Measurements from ENCODE around the gene FAM229A.

FAM229A gene

DNA sequence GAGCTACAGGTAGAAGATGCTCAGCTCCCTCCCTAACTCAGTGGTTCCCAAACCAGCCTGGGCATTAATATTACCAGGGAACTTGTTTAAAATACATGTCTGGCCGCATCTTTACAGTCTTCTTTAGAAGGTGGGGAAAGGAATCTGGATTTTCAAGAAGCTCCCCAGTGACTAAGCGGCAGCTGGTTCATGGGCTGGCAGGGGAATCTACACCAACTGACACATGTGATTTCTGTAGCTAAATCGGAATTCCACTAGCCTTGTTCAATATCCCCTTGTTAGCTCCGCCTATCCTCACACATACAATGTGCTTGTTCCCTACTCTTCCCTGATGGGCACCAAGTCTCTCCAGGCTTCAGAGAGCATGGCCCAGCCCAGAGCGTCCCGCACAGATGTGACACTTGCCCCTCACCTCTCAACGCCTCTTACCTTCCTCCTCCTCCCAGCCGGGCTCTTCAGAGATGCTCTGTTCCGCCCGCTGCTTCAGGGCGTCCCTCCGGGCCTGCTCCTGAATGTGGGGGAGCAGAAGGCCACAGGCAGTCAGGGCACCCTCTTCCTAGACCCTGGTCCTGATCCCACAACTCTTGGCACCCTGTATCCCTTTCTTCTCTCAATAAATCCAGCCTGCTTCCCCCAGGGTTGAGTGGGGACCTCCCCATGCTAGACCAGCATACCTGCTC lies 15.4 kb upstream of the FAM229A start:
- H3K36me3 ChIP-seq (ENCODE audit: control insufficient read depth in 1 of 2, insufficient read depth in 2 of 2, low read length in 2 of 2), result peaks cover 61 to 100% of the 10 kb centered on the region in 2 donors
- no peaks in the 10 kb centered on the region for H3K27me3 ChIP-seq (ENCODE audit: control insufficient read depth in 1 of 2, insufficient read depth in 2 of 2, low read length in 2 of 2)
- no peak overlapping the region for H3K4me3 ChIP-seq (ENCODE audit: low read depth in 1 of 2, low read length in 2 of 2)
- no peaks in the 10 kb centered on the region for H3K9me3 ChIP-seq (ENCODE audit: control insufficient read depth in 1 of 2, low read length in 2 of 2)
- H3K9ac ChIP-seq (ENCODE audit: low read depth in 1 of 2, low read length in 2 of 2), result no peak overlapping the region
- no peaks in the 10 kb centered on the region for H3K4me1 ChIP-seq (ENCODE audit: control insufficient read depth in 1 of 2, insufficient read depth in 2 of 2, low read length in 2 of 2)
- no peak overlapping the region for H3K27ac ChIP-seq (ENCODE audit: low read depth, low read length)

DNA sequence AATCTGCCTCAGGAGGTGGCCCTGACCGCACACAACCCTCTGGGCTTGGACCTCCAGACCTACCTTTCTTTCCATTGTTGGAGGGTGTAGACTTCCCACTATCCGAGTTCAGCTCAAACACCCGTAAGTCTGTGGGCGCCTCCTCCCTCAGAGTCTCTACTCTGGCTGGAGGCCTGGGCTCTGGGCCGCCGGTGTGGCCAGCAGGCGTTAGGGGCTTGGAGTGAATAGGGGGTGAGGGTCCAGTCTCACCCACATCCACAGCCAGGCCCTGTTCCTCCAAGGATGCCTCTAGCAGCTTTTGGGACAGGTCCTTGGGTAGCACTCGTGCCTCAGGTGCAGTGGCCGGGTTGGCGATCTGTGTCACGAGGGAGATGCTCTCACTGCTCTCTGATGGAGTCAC lies 13.9 kb upstream of the FAM229A start:
- no peak overlapping the region for H3K27ac ChIP-seq (ENCODE audit: low read depth, low read length)
- peaks cover 66 to 97% of the 10 kb centered on the region in 2 donors for H3K36me3 ChIP-seq (ENCODE audit: control insufficient read depth in 1 of 2, insufficient read depth in 2 of 2, low read length in 2 of 2)
- peaks cover 0 to 3% of the 10 kb centered on the region in 2 donors for H3K4me1 ChIP-seq (ENCODE audit: control insufficient read depth in 1 of 2, insufficient read depth in 2 of 2, low read length in 2 of 2)

DNA sequence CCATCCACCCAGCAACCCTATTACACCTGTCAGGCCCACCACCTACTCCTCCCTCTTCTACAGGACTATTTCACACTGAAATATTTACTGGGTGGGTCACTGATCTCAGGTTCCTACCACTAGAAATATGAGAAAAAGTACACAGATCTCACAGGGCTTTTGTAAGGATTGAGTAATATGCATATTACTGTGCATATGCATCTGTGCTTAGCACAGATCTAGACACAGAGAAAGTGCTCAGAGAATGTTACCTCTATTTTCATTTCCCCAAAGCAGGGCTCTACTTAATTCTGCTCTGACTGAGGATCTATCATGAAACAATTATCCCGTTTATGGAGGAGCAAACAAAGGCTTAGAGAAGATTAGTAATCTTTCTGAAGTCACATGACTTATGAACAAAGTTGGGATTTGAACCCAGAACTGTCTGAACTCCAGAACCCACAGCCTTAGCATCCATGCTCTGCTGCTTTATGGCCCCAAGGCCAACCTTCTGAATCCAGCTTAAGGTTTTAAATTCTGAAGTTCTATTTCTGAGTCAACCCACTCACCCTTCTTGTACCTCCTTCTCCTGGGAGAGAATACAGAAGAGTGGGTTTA lies 11.8 kb upstream of the FAM229A start:
- Histone ChIP-seq H3K36me3 (ENCODE audit: control insufficient read depth in 1 of 2, insufficient read depth in 2 of 2, low read length in 2 of 2) (peaks cover 53 to 76% of the 10 kb centered on the region in 2 donors), H3K9ac (ENCODE audit: low read depth in 1 of 2, low read length in 2 of 2) (no peak overlapping the region), H3K4me1 (ENCODE audit: control insufficient read depth in 1 of 2, insufficient read depth in 2 of 2, low read length in 2 of 2) (peaks cover 0 to 3% of the 10 kb centered on the region in 2 donors), H3K27me3 (ENCODE audit: control insufficient read depth in 1 of 2, insufficient read depth in 2 of 2, low read length in 2 of 2) (no peaks in the 10 kb centered on the region), H3K4me3 (ENCODE audit: low read depth in 1 of 2, low read length in 2 of 2) (no peak overlapping the region), H3K27ac (ENCODE audit: low read depth, low read length) (no peak overlapping the region), H3K9me3 (ENCODE audit: control insufficient read depth in 1 of 2, low read length in 2 of 2) (no peaks in the 10 kb centered on the region)

More for the DNA sequence above, 13.9 kb upstream of the FAM229A start:
- Histone ChIP-seq H3K27me3 (ENCODE audit: control insufficient read depth in 1 of 2, insufficient read depth in 2 of 2, low read length in 2 of 2) (no peaks in the 10 kb centered on the region), H3K4me3 (ENCODE audit: low read depth in 1 of 2, low read length in 2 of 2) (no peak overlapping the region), H3K9me3 (ENCODE audit: control insufficient read depth in 1 of 2, low read length in 2 of 2) (no peaks in the 10 kb centered on the region), H3K9ac (ENCODE audit: low read depth in 1 of 2, low read length in 2 of 2) (no peak overlapping the region)

DNA sequence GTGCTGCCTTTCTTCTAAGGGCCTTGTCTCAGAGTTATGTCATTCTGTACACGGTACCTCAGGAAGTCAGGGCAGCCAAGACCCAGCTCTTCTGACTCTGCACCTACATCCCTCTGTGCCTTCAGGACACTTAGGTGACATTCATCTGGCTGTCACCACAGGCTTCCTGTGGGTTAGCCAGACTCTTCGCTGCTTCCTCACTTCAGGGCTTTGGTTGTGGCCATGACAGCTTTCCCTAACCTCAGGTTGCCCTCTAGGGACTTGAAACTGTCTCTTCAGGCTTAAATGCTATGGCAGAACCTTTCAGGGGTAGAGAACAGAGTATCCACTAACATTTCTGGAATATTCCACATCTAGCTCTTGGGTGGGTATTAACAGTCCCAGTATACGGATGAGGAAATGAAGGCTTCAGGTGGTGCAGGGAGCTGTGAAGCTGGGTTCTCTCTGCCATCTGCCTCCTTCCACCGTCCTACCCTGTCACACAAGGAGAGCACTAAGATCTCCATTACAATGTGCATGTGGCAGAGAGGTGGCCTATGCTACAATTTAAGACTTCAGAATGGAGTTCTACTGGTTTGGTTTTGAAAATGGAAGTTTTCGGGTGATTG lies 10.0 kb upstream of the FAM229A start:
- no peaks in the 10 kb centered on the region for H3K9me3 ChIP-seq (ENCODE audit: control insufficient read depth in 1 of 2, low read length in 2 of 2)
- H3K36me3 ChIP-seq (ENCODE audit: control insufficient read depth in 1 of 2, insufficient read depth in 2 of 2, low read length in 2 of 2), result peaks cover 49 to 76% of the 10 kb centered on the region in 2 donors
- no peak overlapping the region for H3K4me3 ChIP-seq (ENCODE audit: low read depth in 1 of 2, low read length in 2 of 2)
- no peaks in the 10 kb centered on the region for H3K27me3 ChIP-seq (ENCODE audit: control insufficient read depth in 1 of 2, insufficient read depth in 2 of 2, low read length in 2 of 2)
- no peak overlapping the region for H3K9ac ChIP-seq (ENCODE audit: low read depth in 1 of 2, low read length in 2 of 2)
- peaks cover 0 to 3% of the 10 kb centered on the region in 2 donors for H3K4me1 ChIP-seq (ENCODE audit: control insufficient read depth in 1 of 2, insufficient read depth in 2 of 2, low read length in 2 of 2)
- H3K27ac ChIP-seq (ENCODE audit: low read depth, low read length), result no peak overlapping the region

DNA sequence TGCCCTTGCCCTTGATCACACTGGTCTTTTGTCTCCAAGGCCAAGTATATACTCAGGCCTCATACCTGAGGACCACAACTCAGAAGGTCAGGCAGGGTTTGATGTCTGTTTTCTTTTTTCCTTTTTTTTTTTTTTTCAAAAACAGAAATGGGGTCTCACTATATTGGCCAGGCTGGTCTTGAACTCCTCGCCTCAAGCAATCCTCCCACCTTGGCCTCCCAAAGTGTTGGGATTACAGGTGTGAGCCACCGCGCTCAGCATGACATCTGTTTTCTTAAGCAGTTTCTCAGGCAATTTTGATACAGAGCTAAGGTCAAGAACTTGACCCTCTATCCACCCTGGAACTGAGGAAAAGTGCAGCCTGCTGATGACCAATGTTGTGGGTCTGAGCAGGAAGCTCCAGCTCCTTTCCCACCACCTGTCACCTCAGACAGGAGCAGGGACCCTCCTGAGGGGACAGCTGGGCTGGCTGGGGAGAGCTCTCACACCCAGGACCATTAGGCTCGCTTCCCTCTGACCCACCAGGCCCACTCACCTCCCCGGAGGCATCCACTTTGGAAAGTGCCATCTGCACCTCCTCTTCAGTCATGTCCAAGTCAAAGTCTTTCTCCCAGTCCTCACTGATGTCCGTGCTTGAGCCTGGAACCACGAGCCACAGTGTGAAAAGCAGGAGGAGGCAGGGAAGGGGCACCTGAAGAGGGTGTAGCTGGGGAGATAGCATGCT lies 5.8 kb upstream of the FAM229A start:
- no peaks in the 10 kb centered on the region for H3K27me3 ChIP-seq (ENCODE audit: control insufficient read depth in 1 of 2, insufficient read depth in 2 of 2, low read length in 2 of 2)
- H3K4me3 ChIP-seq (ENCODE audit: low read depth in 1 of 2, low read length in 2 of 2), result no peak overlapping the region
- H3K4me1 ChIP-seq (ENCODE audit: control insufficient read depth in 1 of 2, insufficient read depth in 2 of 2, low read length in 2 of 2), result peaks cover 0 to 3% of the 10 kb centered on the region in 2 donors
- H3K27ac ChIP-seq (ENCODE audit: low read depth, low read length), result no peak overlapping the region
- no peak overlapping the region for H3K9ac ChIP-seq (ENCODE audit: low read depth in 1 of 2, low read length in 2 of 2)
- H3K36me3 ChIP-seq (ENCODE audit: control insufficient read depth in 1 of 2, insufficient read depth in 2 of 2, low read length in 2 of 2), result peaks cover 47 to 72% of the 10 kb centered on the region in 2 donors
- H3K9me3 ChIP-seq (ENCODE audit: control insufficient read depth in 1 of 2, low read length in 2 of 2), result no peaks in the 10 kb centered on the region

DNA sequence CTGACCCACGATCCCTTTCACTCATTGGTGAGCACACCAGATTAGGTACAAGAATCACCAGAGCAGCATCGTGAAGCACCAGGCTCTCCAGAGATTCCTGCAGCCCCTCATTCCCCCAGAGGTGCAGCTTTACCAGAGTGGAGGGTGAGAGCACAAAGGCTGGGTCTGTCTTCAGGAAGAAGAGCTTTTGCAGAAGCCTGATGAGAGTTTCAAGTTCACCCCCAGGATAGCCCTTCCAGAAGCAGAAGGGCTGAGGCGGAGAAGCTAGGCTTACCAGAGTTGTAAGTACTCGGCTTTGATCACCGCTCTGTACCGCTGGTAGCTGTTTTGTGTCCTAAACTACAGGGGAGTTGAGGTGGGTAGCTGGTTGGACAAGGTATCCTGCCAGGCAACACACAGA lies 3.2 kb upstream of the FAM229A start:
- Histone ChIP-seq H3K27me3 (ENCODE audit: control insufficient read depth in 1 of 2, insufficient read depth in 2 of 2, low read length in 2 of 2) (no peaks in the 10 kb centered on the region), H3K4me1 (ENCODE audit: control insufficient read depth in 1 of 2, insufficient read depth in 2 of 2, low read length in 2 of 2) (peaks cover 0 to 7% of the 10 kb centered on the region in 2 donors), H3K27ac (ENCODE audit: low read depth, low read length) (no peak overlapping the region), H3K9me3 (ENCODE audit: control insufficient read depth in 1 of 2, low read length in 2 of 2) (no peaks in the 10 kb centered on the region), H3K4me3 (ENCODE audit: low read depth in 1 of 2, low read length in 2 of 2) (no peak overlapping the region), H3K36me3 (ENCODE audit: control insufficient read depth in 1 of 2, insufficient read depth in 2 of 2, low read length in 2 of 2) (peaks cover 32 to 56% of the 10 kb centered on the region in 2 donors), H3K9ac (ENCODE audit: low read depth in 1 of 2, low read length in 2 of 2) (no peak overlapping the region)

DNA sequence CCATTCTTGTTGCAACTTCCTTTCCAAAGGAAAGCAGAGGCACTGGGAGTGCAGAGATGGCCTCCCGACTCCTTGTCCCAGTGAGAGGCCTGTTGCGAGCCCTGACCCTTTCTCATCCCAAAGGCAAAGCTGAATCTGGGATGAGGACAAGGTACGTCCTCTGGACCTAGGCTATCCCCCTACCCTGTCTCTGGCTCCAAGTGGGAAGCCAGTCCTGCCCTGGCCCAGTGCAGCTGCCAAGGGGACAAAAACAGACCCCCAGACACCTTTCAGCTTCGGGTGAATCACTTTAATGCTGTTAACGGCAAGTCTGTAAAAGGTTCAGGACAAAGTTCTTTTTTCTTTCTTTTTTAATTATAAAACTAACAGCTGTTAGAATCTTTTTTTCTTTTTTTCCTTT lies 2.6 kb upstream of the FAM229A start:
- peaks cover 0 to 7% of the 10 kb centered on the region in 2 donors for H3K4me1 ChIP-seq (ENCODE audit: control insufficient read depth in 1 of 2, insufficient read depth in 2 of 2, low read length in 2 of 2)
- H3K9me3 ChIP-seq (ENCODE audit: control insufficient read depth in 1 of 2, low read length in 2 of 2), result no peaks in the 10 kb centered on the region
- no peaks in the 10 kb centered on the region for H3K27me3 ChIP-seq (ENCODE audit: control insufficient read depth in 1 of 2, insufficient read depth in 2 of 2, low read length in 2 of 2)
- no peak overlapping the region for H3K4me3 ChIP-seq (ENCODE audit: low read depth in 1 of 2, low read length in 2 of 2)
- peaks cover 32 to 56% of the 10 kb centered on the region in 2 donors for H3K36me3 ChIP-seq (ENCODE audit: control insufficient read depth in 1 of 2, insufficient read depth in 2 of 2, low read length in 2 of 2)
- H3K9ac ChIP-seq (ENCODE audit: low read depth in 1 of 2, low read length in 2 of 2), result no peak overlapping the region
- H3K27ac ChIP-seq (ENCODE audit: low read depth, low read length), result no peak overlapping the region

DNA sequence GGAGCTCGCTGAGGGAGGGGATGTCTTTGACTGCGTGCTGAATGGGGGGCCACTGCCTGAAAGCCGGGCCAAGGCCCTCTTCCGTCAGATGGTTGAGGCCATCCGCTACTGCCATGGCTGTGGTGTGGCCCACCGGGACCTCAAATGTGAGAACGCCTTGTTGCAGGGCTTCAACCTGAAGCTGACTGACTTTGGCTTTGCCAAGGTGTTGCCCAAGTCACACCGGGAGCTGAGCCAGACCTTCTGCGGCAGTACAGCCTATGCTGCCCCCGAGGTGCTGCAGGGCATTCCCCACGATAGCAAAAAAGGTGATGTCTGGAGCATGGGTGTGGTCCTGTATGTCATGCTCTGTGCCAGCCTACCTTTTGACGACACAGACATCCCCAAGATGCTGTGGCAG lies 1.4 kb upstream of the FAM229A start:
- H3K4me1 ChIP-seq (ENCODE audit: control insufficient read depth in 1 of 2, insufficient read depth in 2 of 2, low read length in 2 of 2), result peaks cover under 1 to 7% of the 10 kb centered on the region in 2 donors
- H3K9me3 ChIP-seq (ENCODE audit: control insufficient read depth in 1 of 2, low read length in 2 of 2), result no peaks in the 10 kb centered on the region
- no peak overlapping the region for H3K4me3 ChIP-seq (ENCODE audit: low read depth in 1 of 2, low read length in 2 of 2)
- peaks cover 32 to 52% of the 10 kb centered on the region in 2 donors for H3K36me3 ChIP-seq (ENCODE audit: control insufficient read depth in 1 of 2, insufficient read depth in 2 of 2, low read length in 2 of 2)
- H3K27me3 ChIP-seq (ENCODE audit: control insufficient read depth in 1 of 2, insufficient read depth in 2 of 2, low read length in 2 of 2), result no peaks in the 10 kb centered on the region
- no peak overlapping the region for H3K9ac ChIP-seq (ENCODE audit: low read depth in 1 of 2, low read length in 2 of 2)
- H3K27ac ChIP-seq (ENCODE audit: low read depth, low read length), result no peak overlapping the region

DNA sequence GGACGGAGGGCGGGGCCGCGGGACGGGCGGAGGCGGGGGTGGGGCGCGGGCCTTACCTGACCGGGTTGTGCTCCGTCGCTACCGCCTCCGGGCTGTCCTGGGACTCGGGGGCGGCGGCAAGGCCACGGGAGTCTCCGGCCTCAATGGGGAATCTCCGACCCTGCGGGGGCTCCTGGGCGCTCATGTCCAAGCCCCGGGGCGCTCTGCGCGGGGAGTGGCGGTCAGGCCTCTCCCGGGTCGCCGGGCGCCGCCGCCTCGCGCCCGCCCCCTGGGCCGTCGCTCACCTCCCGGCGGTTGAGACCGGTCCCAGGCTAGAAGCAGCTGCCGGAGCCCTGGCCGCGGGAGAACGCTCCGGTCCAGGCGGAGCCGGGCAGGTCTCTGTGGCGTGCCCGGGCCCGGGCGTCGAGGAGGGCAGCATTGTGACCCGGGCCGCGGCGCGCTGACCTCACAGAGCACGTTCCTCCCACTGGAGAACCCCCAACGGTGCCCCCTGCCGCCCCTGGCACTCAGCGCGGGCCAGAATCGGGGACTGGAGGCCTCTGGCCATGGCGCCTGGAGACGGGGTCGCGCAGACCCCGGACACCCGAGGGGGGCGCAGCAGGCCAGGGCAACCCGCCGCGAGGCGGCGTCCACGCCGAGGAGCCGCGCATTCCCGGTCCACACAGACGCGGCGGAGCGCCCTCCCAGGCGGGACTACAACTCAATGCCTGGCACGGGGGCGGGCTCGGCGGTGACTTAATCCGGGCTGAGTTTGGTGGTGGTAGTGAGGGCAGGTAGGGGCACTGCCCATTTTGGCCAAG lies 411 bp downstream of the FAM229A start:
- Histone ChIP-seq H3K9me3 (ENCODE audit: control insufficient read depth in 1 of 2, low read length in 2 of 2) (no peaks in the 10 kb centered on the region), H3K9ac (ENCODE audit: low read depth in 1 of 2, low read length in 2 of 2) (peak overlapping the region in 1 of 2 donors; percentile 51), H3K27ac (ENCODE audit: low read depth, low read length) (no peak overlapping the region), H3K4me1 (ENCODE audit: control insufficient read depth in 1 of 2, insufficient read depth in 2 of 2, low read length in 2 of 2) (peaks cover 16 to 18% of the 10 kb centered on the region in 2 donors), H3K27me3 (ENCODE audit: control insufficient read depth in 1 of 2, insufficient read depth in 2 of 2, low read length in 2 of 2) (no peaks in the 10 kb centered on the region), H3K4me3 (ENCODE audit: low read depth in 1 of 2, low read length in 2 of 2) (peak overlapping the region; percentile 50 to 53), H3K36me3 (ENCODE audit: control insufficient read depth in 1 of 2, insufficient read depth in 2 of 2, low read length in 2 of 2) (peaks cover 17 to 33% of the 10 kb centered on the region in 2 donors)
